Gastroesophageal sphincter (tissue), 3 donors: ENCODE measurements around the gene LIPE.

Experiments
- CTCF ChIP-seq, 4 experiments: fragments of 200-600 bp in 2 of 4; fragments of 450-650 bp in 2 of 4; sonication (generic) in 1 of 4; IDR thresholded peaks; one replicate each; pipeline ENCODE4 v1.5.1; 2017 to 2019; ENCODE audit warnings: antibody characterized with exemption in 4 of 4, mild to moderate bottlenecking in 2 of 4, moderate library complexity in 2 of 4
- POLR2A ChIP-seq, 2 donors: fragments of 450-650 bp; IDR thresholded peaks; one replicate each; pipeline ENCODE4 v1.6.1; 2017; ENCODE audit warnings: antibody characterized with exemption in 2 of 2, mild to moderate bottlenecking in 2 of 2, moderate library complexity in 1 of 2

DNA sequence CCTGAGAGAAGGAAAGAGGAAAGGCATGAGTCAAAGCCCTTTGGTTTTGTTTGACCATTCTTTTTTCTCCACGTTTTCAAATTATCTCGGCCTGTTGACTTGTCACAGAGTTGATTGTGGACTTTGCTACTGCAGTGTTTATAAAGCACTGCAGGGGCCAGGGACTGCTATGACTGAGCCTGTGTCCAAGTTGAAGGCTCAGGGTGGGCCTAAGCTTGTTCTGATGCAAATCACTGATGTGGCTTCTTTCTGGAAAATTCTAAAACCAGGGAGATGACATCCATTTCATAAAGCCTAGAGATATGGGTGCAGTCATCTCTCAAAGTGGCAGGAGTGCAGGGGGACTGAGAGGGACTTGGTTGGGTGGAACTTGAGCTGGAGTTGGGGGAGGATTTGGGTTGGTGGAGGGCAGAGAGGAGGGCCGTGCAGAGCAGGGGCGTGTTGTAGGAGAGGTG lies 16.8 kb upstream of the LIPE start:
- TF ChIP-seq CTCF (IDR thresholded peaks at IDR 0.05) (no peak), POLR2A (IDR thresholded peaks at IDR 0.05) (no peak)
